B cell (primary cell): ENCODE measurements around the gene RIPOR3. TPM values are rescaled to one million over a fixed set of nuclear protein-coding genes. Genes with fewer than 3 reads are reported as not detected.
A peak's percentile ranks its signal among the peaks of the same experiment; 100 is the strongest.

Experiments used
- ATAC-seq: fragments of 200-7000 bp; cut with Tn5 transposase; one replicate; pipeline ENCODE4 v1.10.0; 2021; ENCODE audit warnings: low read depth, mild to moderate bottlenecking, moderate number of reproducible peaks, moderate library complexity
- CTCF ChIA-PET: fragments of 350-600 bp; sonication (Branson Sonifier 250); formaldehyde crosslinking; loops from one replicate; lab custom pipeline; 2021; ENCODE audit warnings: antibody characterized with exemption, inconsistent platforms; lab: Charles Lee
- POLR2A ChIA-PET: fragments of 350-600 bp; sonication (Branson Sonifier 250); formaldehyde crosslinking; loops from one replicate; lab custom pipeline; 2021; ENCODE audit warnings: antibody characterized with exemption; lab: Charles Lee
- DNase-seq: peaks from one replicate; pipeline ENCODE4 v3.0.0; 2013
- H2AFZ ChIP-seq: 2 replicates; pipeline ENCODE4 v1.6.1; 2012; ENCODE audit warnings: mild to moderate bottlenecking, low read depth, low read length; ENCODE audit not compliant: insufficient read depth, poor library complexity, severe bottlenecking
- H3K27ac ChIP-seq, 2 donors: 1 replicate in 1 of 2; 2 replicates in 1 of 2; pipeline ENCODE4 v1.5.1; 2012 to 2013; ENCODE audit warnings: low read length in 2 of 2, mild to moderate bottlenecking in 2 of 2, moderate library complexity in 1 of 2
- H3K27me3 ChIP-seq, 4 experiments: fragments of 200-600 bp in 1 of 4; sonication (generic) in 1 of 4; replicated peaks in 1 of 4; 1 replicate in 2 of 4; 2 replicates in 2 of 4; pipeline versions ENCODE4 v1.6.1 to v1.7.0; 2013 to 2016; ENCODE audit warnings: low read length in 3 of 4, mild to moderate bottlenecking in 2 of 4, mixed read lengths in 1 of 4, moderate library complexity in 1 of 4; ENCODE audit not compliant: insufficient read depth in 4 of 4, control insufficient read depth in 3 of 4; ENCODE audit errors: control extremely low read depth in 1 of 4
- H3K36me3 ChIP-seq, 2 experiments: replicated peaks in 1 of 2; 1 replicate in 1 of 2; 2 replicates in 1 of 2; pipeline versions ENCODE4 v1.6.1 to v1.7.1; 2013; ENCODE audit warnings: low read length in 1 of 2; ENCODE audit not compliant: insufficient read depth in 2 of 2, control insufficient read depth in 1 of 2; ENCODE audit errors: control extremely low read depth in 1 of 2, extremely low read depth in 1 of 2
- H3K4me1 ChIP-seq, 2 donors: fragments of 200-600 bp in 1 of 2; sonication (generic) in 1 of 2; 1 replicate in 1 of 2; 2 replicates in 1 of 2; pipeline versions ENCODE4 v1.5.1 to v1.6.1; 2013 to 2017; ENCODE audit warnings: low read length in 2 of 2; ENCODE audit not compliant: control insufficient read depth in 2 of 2, insufficient read depth in 2 of 2
- H3K4me2 ChIP-seq: replicated peaks from 2 replicates; pipeline ENCODE3; 2012; ENCODE audit warnings: mild to moderate bottlenecking, low read depth, low read length; ENCODE audit not compliant: poor library complexity, severe bottlenecking
- H3K4me3 ChIP-seq, 5 experiments: fragments of 200-600 bp in 1 of 5; sonication (generic) in 1 of 5; 1 replicate in 3 of 5; 2 replicates in 2 of 5; pipeline versions ENCODE4 v1.5.1 to v1.7.0; 2011 to 2016; ENCODE audit warnings: low read length in 4 of 5, mild to moderate bottlenecking in 4 of 5, low read depth in 2 of 5, control low read depth in 1 of 5, moderate library complexity in 1 of 5; ENCODE audit not compliant: insufficient read depth in 1 of 5; ENCODE audit errors: control extremely low read depth in 1 of 5, extremely low read depth in 1 of 5
- H3K79me2 ChIP-seq: fragments of 200-600 bp; sonication (generic); one replicate; pipeline ENCODE4 v1.6.0; 2016; ENCODE audit warnings: low read length; ENCODE audit not compliant: control insufficient read depth, insufficient read depth
- H3K9ac ChIP-seq: fragments of 200-600 bp; sonication (generic); 2 replicates; pipeline ENCODE4 v1.6.1; 2017; ENCODE audit warnings: mild to moderate bottlenecking, low read length, moderate library complexity
- H3K9me3 ChIP-seq, 3 donors: one replicate each; pipeline versions ENCODE4 v1.6.1 to v1.7.1; 2013; ENCODE audit warnings: low read length in 2 of 3; ENCODE audit not compliant: control insufficient read depth in 2 of 3, insufficient read depth in 1 of 3; ENCODE audit errors: control extremely low read depth in 1 of 3
- H4K20me1 ChIP-seq: 2 replicates; pipeline ENCODE4 v1.6.0; 2012; ENCODE audit warnings: mild to moderate bottlenecking, low read length; ENCODE audit not compliant: insufficient read depth, control insufficient read depth, poor library complexity, severe bottlenecking
- H3K27ac Mint-ChIP-seq: one replicate; pipeline ENCODE4 v1.8.0; 2021; ENCODE audit warnings: mixed read lengths
- H3K27me3 Mint-ChIP-seq: one replicate; pipeline ENCODE4 v1.8.0; 2021; ENCODE audit warnings: mixed read lengths
- H3K4me1 Mint-ChIP-seq: one replicate; pipeline ENCODE4 v1.8.0; 2021; ENCODE audit warnings: mixed read lengths
- H3K4me3 Mint-ChIP-seq: one replicate; pipeline ENCODE4 v1.8.0; 2021; ENCODE audit warnings: mixed read lengths
- H3K9me3 Mint-ChIP-seq: one replicate; pipeline ENCODE4 v1.8.0; 2022; ENCODE audit warnings: mixed read lengths; ENCODE audit not compliant: insufficient read depth
- EZH2 ChIP-seq: IDR thresholded peaks from 2 replicates; pipeline ENCODE4 v1.6.1; 2012; ENCODE audit warnings: borderline replicate concordance, low read depth, mild to moderate bottlenecking, moderate library complexity, low read length; ENCODE audit not compliant: insufficient read depth, poor library complexity, severe bottlenecking
- WGBS: methylation state at CpG from one replicate; pipeline ENCODE4 v1.1.5; 2013; ENCODE audit warnings: missing lambda C conversion rate; ENCODE audit not compliant: insufficient coverage; 5-methylcytosine and 5-hydroxymethylcytosine counted together
- intact Hi-C: fragments of 100-400 bp; cut with micrococcal nuclease; formaldehyde crosslinking; loops from one replicate; pipeline ENCODE4 v1.10.0; 2022
- polyA plus RNA-seq: library from polyadenylated mRNA; depleted of rRNA; stranded (reverse); fragments of >200 nt; gene quantifications from 2 replicates; pipeline ENCODE4 v1.2.3, GENCODE V29; 2012
- total RNA-seq, 2 donors: library from RNA; stranded (reverse); fragments of 120-200 nt in 1 of 2; gene quantifications; 1 replicate in 1 of 2; 2 replicates in 1 of 2; pipeline versions ENCODE4 v1.2.3 to v1.2.4, GENCODE V29; 2013 to 2022
- TF ChIP-seq, protein P1 (sequence below): fragments of 200-600 bp; IDR thresholded peaks from one replicate; pipeline ENCODE4 v1.8.0; 2022; ENCODE audit warnings: antibody characterized with exemption, mild to moderate bottlenecking

RIPOR3 gene
- total and polyA plus RNA-seq, 2 donors (not counting 1 experiment from before 2014, with no cell fraction given), result 0.09 to 0.27 TPM

DNA sequence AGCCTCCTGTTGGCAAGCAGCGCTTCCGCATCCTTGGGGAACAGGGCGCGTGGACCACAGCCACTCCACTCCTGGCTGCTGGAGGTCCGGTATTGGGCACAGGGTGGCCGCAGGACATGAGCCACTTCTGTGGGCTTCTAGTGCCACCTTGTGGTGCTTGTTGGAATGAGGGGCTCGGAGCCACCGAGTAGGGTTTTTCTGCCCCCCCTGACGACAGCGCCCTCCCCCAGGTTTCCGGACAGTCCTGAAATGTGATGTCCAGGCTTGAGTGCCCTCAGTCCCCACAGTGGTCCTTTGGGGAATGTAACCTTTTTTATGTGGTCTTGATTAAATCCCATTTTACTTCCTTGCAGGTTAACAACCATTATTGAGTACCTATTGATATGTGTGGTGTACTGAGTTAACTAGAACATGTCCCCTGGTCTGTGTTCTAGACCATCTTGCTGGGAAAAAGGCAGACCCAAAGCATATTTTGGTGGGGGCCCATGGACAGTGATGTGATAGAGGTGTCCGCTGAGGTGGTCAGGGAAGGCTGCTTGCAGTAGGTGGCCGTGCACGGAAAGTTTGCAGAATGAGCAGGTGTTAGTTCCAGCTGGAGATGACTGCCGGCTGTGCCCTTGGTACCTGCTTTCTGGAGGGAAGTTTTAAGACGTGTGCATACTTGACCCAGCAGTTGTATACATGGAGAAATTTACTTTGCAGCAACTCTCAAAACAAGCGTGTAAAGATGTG is 111.2 kb downstream of the RIPOR3 start:
- peak; percentile 73 for DNase-seq
- Histone ChIP-seq H3K79me2 (peaks cover 47% of the 10 kb centered on the region), H4K20me1 (peaks cover 57% of the 10 kb centered on the region), H3K4me3 (no peak overlapping the region), H2AFZ (no peak overlapping the region), H3K36me3 (peaks cover 8 to 92% of the 10 kb centered on the region in 2 experiments), H3K27ac (no peak overlapping the region), H3K9me3 (no peaks in the 10 kb centered on the region), H3K9ac (no peak overlapping the region), H3K27me3 (no peaks in the 10 kb centered on the region), H3K4me1 (peaks cover 20 to 41% of the 10 kb centered on the region in 2 donors), H3K4me2 (no peak overlapping the region)
- POLR2A ChIA-PET, result no interaction called here
- Mint-ChIP-seq H3K27me3 (no peaks in the 10 kb centered on the region), H3K4me3 (no peak overlapping the region), H3K27ac (peak overlapping the region; percentile 82), H3K4me1 (peaks cover 44% of the 10 kb centered on the region), H3K9me3 (no peaks in the 10 kb centered on the region)
- CTCF ChIA-PET, result interaction anchor here (0.6 to 15.6 kb wide), 20 partner anchors 9 to 403 kb away, joined by 3 to 180 read pairs (median 5); partner anchors contain the start of gene PTPN1
- WGBS, result 68% methylated on average over 11 of the region's 17 CpGs
- intact Hi-C loops, result loop anchor here (1.0 to 5.0 kb wide), 2 partner anchors 167 to 394 kb away; no protein-coding TSS in a partner anchor
- ATAC-seq, result peak; percentile 34
- TF ChIP-seq, protein P1, sequence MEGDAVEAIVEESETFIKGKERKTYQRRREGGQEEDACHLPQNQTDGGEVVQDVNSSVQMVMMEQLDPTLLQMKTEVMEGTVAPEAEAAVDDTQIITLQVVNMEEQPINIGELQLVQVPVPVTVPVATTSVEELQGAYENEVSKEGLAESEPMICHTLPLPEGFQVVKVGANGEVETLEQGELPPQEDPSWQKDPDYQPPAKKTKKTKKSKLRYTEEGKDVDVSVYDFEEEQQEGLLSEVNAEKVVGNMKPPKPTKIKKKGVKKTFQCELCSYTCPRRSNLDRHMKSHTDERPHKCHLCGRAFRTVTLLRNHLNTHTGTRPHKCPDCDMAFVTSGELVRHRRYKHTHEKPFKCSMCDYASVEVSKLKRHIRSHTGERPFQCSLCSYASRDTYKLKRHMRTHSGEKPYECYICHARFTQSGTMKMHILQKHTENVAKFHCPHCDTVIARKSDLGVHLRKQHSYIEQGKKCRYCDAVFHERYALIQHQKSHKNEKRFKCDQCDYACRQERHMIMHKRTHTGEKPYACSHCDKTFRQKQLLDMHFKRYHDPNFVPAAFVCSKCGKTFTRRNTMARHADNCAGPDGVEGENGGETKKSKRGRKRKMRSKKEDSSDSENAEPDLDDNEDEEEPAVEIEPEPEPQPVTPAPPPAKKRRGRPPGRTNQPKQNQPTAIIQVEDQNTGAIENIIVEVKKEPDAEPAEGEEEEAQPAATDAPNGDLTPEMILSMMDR, result peak; percentile 81
- TF ChIP-seq EZH2, result no peak

DNA sequence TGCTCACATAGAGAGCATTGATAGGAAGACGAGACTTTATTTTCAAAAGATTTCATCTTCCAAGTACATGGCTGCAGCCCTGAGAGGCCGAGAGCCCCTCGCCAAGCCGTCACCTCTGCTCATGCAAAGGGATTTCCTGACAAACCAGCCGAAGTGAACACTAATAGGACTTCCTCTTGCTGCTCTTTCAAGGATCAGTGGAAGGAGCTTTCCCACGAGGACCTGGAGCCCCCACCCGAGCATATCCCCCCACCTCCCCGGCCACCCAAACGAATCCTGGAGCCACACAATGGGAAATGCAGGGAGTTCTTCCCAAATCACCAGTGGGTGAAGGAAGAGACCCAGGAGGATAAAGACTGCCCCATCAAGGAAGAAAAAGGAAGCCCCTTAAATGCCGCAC is 111.8 kb downstream of the RIPOR3 start:
- no peak for ATAC-seq
- Histone ChIP-seq H3K9me3 (no peaks in the 10 kb centered on the region), H3K4me2 (no peak overlapping the region), H3K9ac (no peak overlapping the region), H3K27me3 (no peaks in the 10 kb centered on the region), H3K36me3 (peaks cover 9 to 93% of the 10 kb centered on the region in 2 experiments), H3K4me1 (peaks cover 20 to 41% of the 10 kb centered on the region in 2 donors), H3K79me2 (peaks cover 53% of the 10 kb centered on the region), H3K4me3 (no peak overlapping the region), H3K27ac (no peak overlapping the region), H2AFZ (no peak overlapping the region), H4K20me1 (peaks cover 64% of the 10 kb centered on the region)
- DNase-seq, result no peak
- Mint-ChIP-seq H3K4me1 (peaks cover 47% of the 10 kb centered on the region), H3K27me3 (no peaks in the 10 kb centered on the region), H3K4me3 (no peak overlapping the region), H3K9me3 (no peaks in the 10 kb centered on the region), H3K27ac (no peak overlapping the region)
- WGBS, result 71% methylated on average over 3 of the region's 10 CpGs
- ChIA-PET CTCF (interaction anchor here (0.6 to 15.6 kb wide), 21 partner anchors 9 to 391 kb away, joined by 3 to 180 read pairs (median 4); partner anchors contain the start of gene PTPN1), POLR2A (no interaction called here)
- TF ChIP-seq, protein P1, result no peak
- no peak for TF ChIP-seq EZH2
- intact Hi-C loops, result loop anchor here (5.0 kb wide), 1 partner anchor 37 kb away; no protein-coding TSS in a partner anchor
